ENCODE results near the gene ENC1. TPM values are rescaled to one million over a fixed set of nuclear protein-coding genes. Genes with fewer than 3 reads are reported as not detected.

The ENC1 gene
- polyA plus RNA-seq, 6 donors from 2014 or later, result 3.3 to 10.3 (median 4.9) TPM

DNA sequence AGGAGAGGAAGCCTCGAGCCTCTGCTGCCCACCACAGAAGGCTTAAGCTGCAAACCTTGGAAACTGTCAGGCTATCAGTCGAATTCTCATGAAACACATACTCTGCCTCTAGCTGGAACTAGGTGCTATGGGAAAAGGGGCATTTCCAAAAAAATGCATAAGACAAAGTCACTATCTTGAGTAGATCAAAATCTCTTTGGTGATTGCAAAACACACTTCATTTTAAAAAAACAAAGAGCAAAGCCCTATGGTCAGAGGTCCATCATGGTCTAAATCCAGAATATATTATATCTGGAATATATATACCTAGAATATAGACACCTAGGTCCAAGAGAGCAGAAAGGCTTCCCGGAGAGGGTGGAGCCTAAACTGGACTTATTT, 59.8 kb downstream of the ENC1 start:
- DNase-seq (no peak), ATAC-seq (ENCODE audit: low read depth in 2 of 2) (no peak)
- H3K9me3 Mint-ChIP-seq, result peaks cover 0 to 1% (median 0%) of the 10 kb centered on the region in 7 donors
- H3K4me3 Mint-ChIP-seq, result no peak overlapping the region
- peaks cover 9 to 18% (median 12%) of the 10 kb centered on the region in 3 donors for H3K27me3 Mint-ChIP-seq
- H3K36me3 Mint-ChIP-seq, result no peaks in the 10 kb centered on the region
- H3K4me1 Mint-ChIP-seq, result peaks cover 13 to 19% (median 19%) of the 10 kb centered on the region in 3 donors
- no peak overlapping the region for H3K27ac Mint-ChIP-seq

DNA sequence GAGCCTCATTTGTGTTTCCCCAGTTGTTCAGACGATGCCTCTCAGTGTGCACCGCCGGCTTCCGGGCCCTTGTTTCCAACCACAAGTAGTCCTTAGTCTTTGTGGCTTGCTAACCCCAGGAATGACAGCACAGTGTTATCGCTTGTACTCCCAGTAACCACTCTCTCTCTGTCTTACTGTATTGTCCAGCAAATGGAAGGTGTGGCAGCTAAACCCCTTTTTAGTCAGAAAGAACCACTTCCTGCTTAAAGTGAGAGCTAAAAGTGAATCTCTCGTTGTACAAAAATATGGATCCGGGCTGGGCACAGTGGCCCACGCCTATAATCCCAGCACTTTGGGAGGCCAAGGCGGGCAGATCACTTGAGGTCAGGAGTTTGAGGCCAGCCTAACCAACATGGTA, 61.3 kb downstream of the ENC1 start:
- Mint-ChIP-seq H3K4me3 (peak overlapping the region in 1 of 8 donors; percentile 65), H3K27ac (peak overlapping the region in 1 of 6 donors; percentile 14), H3K27me3 (peaks cover 6 to 10% (median 9%) of the 10 kb centered on the region in 3 donors), H3K36me3 (no peaks in the 10 kb centered on the region), H3K4me1 (peaks cover 7 to 11% (median 11%) of the 10 kb centered on the region in 3 donors), H3K9me3 (no peaks in the 10 kb centered on the region)
- DNase-seq (no peak), ATAC-seq (ENCODE audit: low read depth in 2 of 2) (no peak)

DNA sequence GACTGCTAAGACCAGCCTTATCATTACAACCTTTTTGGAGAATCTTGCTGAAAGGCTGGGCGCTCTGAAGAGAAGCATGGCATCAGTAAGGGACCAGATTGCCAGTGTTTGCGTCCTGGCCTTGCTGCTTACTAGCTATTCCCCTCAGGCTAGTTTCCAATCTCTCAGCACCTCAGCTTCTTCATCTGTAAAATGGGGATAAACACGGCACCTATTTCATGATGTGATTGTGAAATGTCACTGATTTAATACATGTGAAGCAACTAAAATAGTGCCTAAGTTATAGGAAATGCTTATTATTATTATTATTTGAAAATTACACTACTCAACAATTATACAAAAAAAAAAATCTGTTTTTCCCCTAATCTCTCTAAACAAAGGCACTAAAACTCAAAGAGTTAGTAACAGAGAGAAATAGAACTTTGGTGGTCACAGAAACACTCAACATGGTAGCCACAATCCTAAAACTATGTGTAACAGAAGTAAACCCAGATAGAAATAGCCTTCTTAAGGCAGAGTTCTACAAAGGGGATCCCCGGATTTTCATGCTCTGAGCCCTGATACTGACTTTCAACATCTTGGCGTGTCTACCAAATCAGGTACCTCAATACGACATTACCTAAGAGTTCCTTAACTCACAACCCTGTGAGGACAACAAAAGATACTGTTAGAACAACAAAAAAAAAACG, 62.0 kb downstream of the ENC1 start:
- Mint-ChIP-seq H3K4me3 (peak overlapping the region in 1 of 8 donors; percentile 65), H3K9me3 (no peaks in the 10 kb centered on the region), H3K27me3 (peaks cover 6 to 10% (median 9%) of the 10 kb centered on the region in 3 donors), H3K27ac (no peak overlapping the region), H3K4me1 (peaks cover 7 to 11% (median 11%) of the 10 kb centered on the region in 3 donors), H3K36me3 (no peaks in the 10 kb centered on the region)
- ATAC-seq (ENCODE audit: low read depth in 2 of 2) (no peak), DNase-seq (no peak)

Other genes starting within 250 kb of the ENC1 start
- 10 to 100 TPM; 62.4 to 87.8 (median 69.8) TPM for gene HEXB, start 44.5 kb upstream of the ENC1 start, polyA plus RNA-seq (ENCODE audit: low read depth in 6 of 6)
- 10 to 100 TPM in 4 of 6 donors, 1 to 10 TPM in 2; 7.1 to 13.0 (median 10.5) TPM for gene GFM2, start 126.4 kb upstream of the ENC1 start, polyA plus RNA-seq (ENCODE audit: low read depth in 6 of 6)
- gene NSA2, start 126.5 kb upstream of the ENC1 start, polyA plus RNA-seq (ENCODE audit: low read depth in 6 of 6), result 10 to 100 TPM; 39.9 to 93.1 (median 64.7) TPM
- 1 to 10 TPM; 3.0 to 9.2 (median 7.5) TPM for gene FAM169A, start 225.7 kb upstream of the ENC1 start, polyA plus RNA-seq (ENCODE audit: low read depth in 6 of 6)